Endothelial cell of umbilical vein (primary cell): ENCODE results near the gene NBL1. TPM values are rescaled to one million over a fixed set of nuclear protein-coding genes. Genes with fewer than 3 reads are reported as not detected.

Experiments used
- BruUV-seq: library from RNA; stranded (reverse); fragments of 400-500 nt; replicated peaks from 2 replicates; lab custom pipeline; 2021; lab: Mats Ljungman, UMichigan
- CTCF ChIA-PET: fragments of 300-600, 350-600 bp; sonication (Branson Sonifier 250); formaldehyde crosslinking; loops from one replicate; lab custom pipeline; 2021; ENCODE audit warnings: antibody characterized with exemption, inconsistent platforms; lab: Charles Lee
- POLR2A ChIA-PET: fragments of 300-600, 350-600 bp; sonication (Branson Sonifier 250); formaldehyde crosslinking; loops from one replicate; lab custom pipeline; 2021; ENCODE audit warnings: antibody characterized with exemption, inconsistent platforms; lab: Charles Lee
- DNase-seq: peaks from one replicate; pipeline ENCODE4 v3.0.0-alpha.2; 2011; ENCODE audit warnings: low read depth, low spot score
- FAIRE-seq: peaks from 2 replicates; lab custom pipeline; 2011; peaks lifted over from hg19 to GRCh38; lab: Jason Lieb, UNC
- H2AFZ ChIP-seq: 2 replicates; pipeline ENCODE4 v1.6.0; 2012; ENCODE audit warnings: low read depth, low read length, control low read depth, inconsistent platforms
- H3K27ac ChIP-seq: 2 replicates; pipeline ENCODE4 v1.5.1; 2011; ENCODE audit warnings: low read depth, mild to moderate bottlenecking, control low read depth, low read length, moderate library complexity; ENCODE audit not compliant: insufficient read depth
- H3K27me3 ChIP-seq, 2 experiments: 2 replicates each; pipeline versions ENCODE4 v1.6.0 to v1.6.1; 2011; ENCODE audit warnings: low read length in 2 of 2, mixed read lengths in 1 of 2; ENCODE audit not compliant: control insufficient read depth in 2 of 2, insufficient read depth in 2 of 2
- H3K36me3 ChIP-seq, 2 experiments: 2 replicates in 1 of 2; 3 replicates in 1 of 2; pipeline ENCODE4 v1.5.1; 2011; ENCODE audit warnings: low read length in 2 of 2, mild to moderate bottlenecking in 1 of 2, moderate library complexity in 1 of 2; ENCODE audit not compliant: control insufficient read depth in 2 of 2, insufficient read depth in 2 of 2; ENCODE audit errors: extremely low read depth in 1 of 2
- H3K4me1 ChIP-seq: 3 replicates; pipeline ENCODE4 v1.5.1; 2011; ENCODE audit warnings: mild to moderate bottlenecking, low read length; ENCODE audit not compliant: control insufficient read depth, insufficient read depth; ENCODE audit errors: extremely low read depth
- H3K4me2 ChIP-seq: 2 replicates; pipeline ENCODE4 v1.6.1; 2011; ENCODE audit warnings: low read length, control low read depth, mixed read lengths; ENCODE audit not compliant: insufficient read depth
- H3K4me3 ChIP-seq, 3 experiments: fragments of 200-600 bp in 1 of 3; sonication (generic), shearing (Covaris generic) in 1 of 3; replicated peaks in 1 of 3; 2 replicates each; pipeline ENCODE4 v1.5.1; 2011 to 2016; ENCODE audit warnings: control low read depth in 3 of 3, low read length in 3 of 3, mild to moderate bottlenecking in 2 of 3, inconsistent platforms in 1 of 3, low read depth in 1 of 3, moderate library complexity in 1 of 3; ENCODE audit not compliant: insufficient read depth in 1 of 3
- H3K79me2 ChIP-seq: 2 replicates; pipeline ENCODE4 v1.6.0; 2012; ENCODE audit warnings: low read length, inconsistent platforms; ENCODE audit not compliant: control insufficient read depth, insufficient read depth
- H3K9ac ChIP-seq: replicated peaks from 2 replicates; pipeline ENCODE3; 2011; ENCODE audit warnings: low read length, control low read depth; ENCODE audit not compliant: insufficient read depth; ENCODE audit errors: extremely low read depth
- H3K9me1 ChIP-seq: replicated peaks from 3 replicates; pipeline ENCODE4 v1.6.0; 2011; ENCODE audit warnings: mild to moderate bottlenecking, low read length; ENCODE audit not compliant: control insufficient read depth, insufficient read depth; ENCODE audit errors: extremely low read depth
- H3K9me3 ChIP-seq: replicated peaks from 2 replicates; pipeline ENCODE4 v1.5.1; 2012; ENCODE audit warnings: low read length, inconsistent platforms; ENCODE audit not compliant: control insufficient read depth, insufficient read depth
- H4K20me1 ChIP-seq: replicated peaks from 2 replicates; pipeline ENCODE3; 2011; ENCODE audit warnings: mild to moderate bottlenecking, low read length; ENCODE audit not compliant: control insufficient read depth, insufficient read depth; ENCODE audit errors: extremely low read depth
- CTCF ChIP-seq, 2 donors: IDR thresholded peaks; 1 replicate in 1 of 2; 2 replicates in 1 of 2; pipeline ENCODE4 v1.5.1; 2011; ENCODE audit warnings: low read length in 2 of 2, mild to moderate bottlenecking in 2 of 2, moderate library complexity in 2 of 2, control low read depth in 1 of 2, inconsistent platforms in 1 of 2, low read depth in 1 of 2; ENCODE audit not compliant: insufficient read depth in 1 of 2; ENCODE audit errors: extremely low read depth in 1 of 2
- EZH2 ChIP-seq: IDR thresholded peaks from 2 replicates; pipeline ENCODE4 v1.6.1; 2012; ENCODE audit warnings: borderline replicate concordance, low read depth, mild to moderate bottlenecking, moderate library complexity, low read length, inconsistent platforms; ENCODE audit not compliant: severe bottlenecking
- FOS ChIP-seq: IDR thresholded peaks from 2 replicates; pipeline ENCODE4 v1.6.1; 2011; ENCODE audit warnings: mild to moderate bottlenecking, low read length, moderate library complexity, borderline replicate concordance; ENCODE audit not compliant: insufficient read depth
- GATA2 ChIP-seq: IDR thresholded peaks from 2 replicates; pipeline ENCODE4 v1.7.0; 2011; ENCODE audit warnings: low read depth, mild to moderate bottlenecking, moderate library complexity, mixed read lengths, low read length; ENCODE audit not compliant: insufficient read length, insufficient read depth
- JUN ChIP-seq: IDR thresholded peaks from 2 replicates; pipeline ENCODE4 v1.6.1; 2011; ENCODE audit warnings: borderline replicate concordance, low read depth; ENCODE audit not compliant: insufficient read length, insufficient read depth
- MAX ChIP-seq: IDR thresholded peaks from 2 replicates; pipeline ENCODE4 v1.6.1; 2011; ENCODE audit not compliant: insufficient read depth, insufficient read length
- MYC ChIP-seq: IDR thresholded peaks from one replicate; pipeline ENCODE4 v1.6.1; 2011; ENCODE audit warnings: mild to moderate bottlenecking, low read depth, low read length
- POLR2A ChIP-seq: IDR thresholded peaks from 2 replicates; pipeline ENCODE4 v1.6.1; 2012; ENCODE audit warnings: low read depth, mild to moderate bottlenecking, control low read depth, low read length
- POLR2AphosphoS5 ChIP-seq: IDR thresholded peaks from 2 replicates; pipeline ENCODE4 v1.6.1; 2012; ENCODE audit warnings: low read depth, mild to moderate bottlenecking, control low read depth, low read length, moderate library complexity; ENCODE audit not compliant: insufficient read depth
- dilution Hi-C: fragments of 300-500 bp; cut with MboI; formaldehyde crosslinking; loops from one replicate; pipeline ENCODE4 v1.15.0; 2019; ENCODE audit warnings: low sequenced_read_pairs; ENCODE audit not compliant: extremely low pct_ligation_motif_present
- intact Hi-C: fragments of 100-400 bp; cut with micrococcal nuclease; formaldehyde crosslinking; loops from one replicate; pipeline ENCODE4 v1.10.0; 2022
- polyA plus RNA-seq, 4 experiments: library from polyadenylated mRNA; depleted of rRNA in 3 of 4; stranded (reverse) in 3 of 4; unstranded in 1 of 4; fragments of >200 nt; gene quantifications; 2 replicates each; pipeline versions ENCODE4 v1.2.1 to v1.2.3, GENCODE V29; 2011 to 2012; ENCODE audit warnings: missing spikeins in 1 of 4
- total RNA-seq: library from RNA; stranded (reverse); gene quantifications from 2 replicates; pipeline ENCODE4 v1.2.3, GENCODE V29; 2021

Gene NBL1
- total and polyA plus RNA-seq, 2 donors (not counting 3 experiments of a cell fraction or from before 2014, with no cell fraction given), result 36.2 to 40.5 TPM

- Histone ChIP-seq H3K79me2 (peaks cover 6% of the 10 kb centered on the region), H2AFZ (no peak overlapping the region), H3K4me3 (no peak overlapping the region), H3K9ac (no peak overlapping the region), H3K9me1 (no peaks in the 10 kb centered on the region), H3K27ac (no peak overlapping the region), H3K4me1 (peaks cover 25% of the 10 kb centered on the region), H3K4me2 (no peak overlapping the region), H3K36me3 (no peaks in the 10 kb centered on the region), H4K20me1 (no peaks in the 10 kb centered on the region), H3K27me3 (peaks cover 0 to 1% of the 10 kb centered on the region in 2 experiments), H3K9me3 (no peaks in the 10 kb centered on the region)
- FAIRE-seq, result no peak
- TF ChIP-seq POLR2A, result no peak
- TF ChIP-seq MYC, result no peak
- TF ChIP-seq JUN, result no peak
- no peak for TF ChIP-seq MAX
- no peak for TF ChIP-seq EZH2
- TF ChIP-seq POLR2AphosphoS5, result no peak
- no peak for TF ChIP-seq GATA2
- TF ChIP-seq FOS, result no peak
- TF ChIP-seq CTCF (IDR thresholded peaks at IDR 0.05; ENCODE audit: extremely low read depth in 1 of 2, insufficient read depth in 1 of 2, low read depth in 1 of 2, low read length in 2 of 2), result no peak
- intact Hi-C loops (no loop called here), dilution Hi-C loops (loop anchor here (25.0 kb wide), 1 partner anchor 235 kb away; no protein-coding TSS in a partner anchor)
- POLR2A ChIA-PET, result no interaction called here
- DNase-seq, result no peak
- CTCF ChIA-PET, result interaction anchor here (0.8 to 1.2 kb wide), 2 partner anchors 304 to 306 kb away, joined by 3 read pairs; no protein-coding TSS in a partner anchor
- no TSS peak for BruUV-seq
These were observed 3.5 kb downstream of the NBL1 start for GRCh38 chr1:19647643-19648042.
